Measurements from ENCODE around the gene BCR. TPM values are rescaled to one million over a fixed set of nuclear protein-coding genes. Genes with fewer than 3 reads are reported as not detected.

The BCR gene
- total RNA-seq, 1 experiment from 2014 or later = 129 TPM

DNA sequence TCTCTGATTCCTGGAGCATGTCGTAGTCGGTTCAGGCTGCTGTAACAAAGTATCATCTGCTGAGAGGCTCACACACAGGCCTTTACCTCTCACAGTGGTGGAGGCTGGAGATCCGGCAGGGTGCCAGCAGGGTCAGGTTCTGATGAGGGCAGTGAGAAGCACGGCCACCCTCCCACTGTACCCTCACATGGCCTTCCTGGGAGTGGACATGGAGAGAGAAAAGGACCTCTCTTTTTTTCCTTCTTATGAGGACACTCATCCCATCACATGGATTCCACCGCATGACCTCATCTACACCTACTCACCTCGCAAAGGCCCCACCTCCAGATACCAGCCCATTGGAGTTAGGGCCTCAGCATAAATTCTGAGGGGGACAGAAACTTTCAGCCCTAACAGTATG lies 99.5 kb downstream of the BCR start:
- DNase-seq (ENCODE audit: low spot score) (no peak), ATAC-seq (no peak)
- Mint-ChIP-seq H3K27me3 (ENCODE audit: low read depth) (no peaks in the 10 kb centered on the region), H3K9me3 (no peaks in the 10 kb centered on the region), H3K36me3 (peaks cover 27% of the 10 kb centered on the region), H3K4me1 (no peaks in the 10 kb centered on the region; the same call in 1 of the 2 replicates), H3K27ac (peak overlapping the region; percentile 78), H3K4me3 (no peak overlapping the region)
- ChIA-PET POLR2A (no interaction called here), CTCF (interaction anchor here (1.8 kb wide), 1 partner anchor 10 kb away, joined by 6 read pairs; no protein-coding TSS in a partner anchor)
- no peak for TF ChIP-seq NR3C1 (CRISPR knock-in tag; conservative IDR thresholded peaks at IDR 0.05; ENCODE audit: low read depth)
- TF ChIP-seq ATF1 (CRISPR knock-in tag; IDR thresholded peaks at IDR 0.05) = no peak
- TF ChIP-seq HMGA2 (CRISPR knock-in tag; IDR thresholded peaks at IDR 0.05) = no peak
- no peak for TF ChIP-seq RELA (CRISPR knock-in tag; IDR thresholded peaks at IDR 0.05; ENCODE audit: borderline replicate concordance)
- TF ChIP-seq ZBTB21 (CRISPR knock-in tag; IDR thresholded peaks at IDR 0.05; ENCODE audit: borderline replicate concordance) = no peak
- TF ChIP-seq SOX15 (CRISPR knock-in tag; IDR thresholded peaks at IDR 0.05) = no peak
- TF ChIP-seq, protein P1, sequence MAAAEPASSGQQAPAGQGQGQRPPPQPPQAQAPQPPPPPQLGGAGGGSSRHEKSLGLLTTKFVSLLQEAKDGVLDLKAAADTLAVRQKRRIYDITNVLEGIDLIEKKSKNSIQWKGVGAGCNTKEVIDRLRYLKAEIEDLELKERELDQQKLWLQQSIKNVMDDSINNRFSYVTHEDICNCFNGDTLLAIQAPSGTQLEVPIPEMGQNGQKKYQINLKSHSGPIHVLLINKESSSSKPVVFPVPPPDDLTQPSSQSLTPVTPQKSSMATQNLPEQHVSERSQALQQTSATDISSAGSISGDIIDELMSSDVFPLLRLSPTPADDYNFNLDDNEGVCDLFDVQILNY (CRISPR knock-in tag; IDR thresholded peaks at IDR 0.05) = no peak
- TF ChIP-seq, protein P2, sequence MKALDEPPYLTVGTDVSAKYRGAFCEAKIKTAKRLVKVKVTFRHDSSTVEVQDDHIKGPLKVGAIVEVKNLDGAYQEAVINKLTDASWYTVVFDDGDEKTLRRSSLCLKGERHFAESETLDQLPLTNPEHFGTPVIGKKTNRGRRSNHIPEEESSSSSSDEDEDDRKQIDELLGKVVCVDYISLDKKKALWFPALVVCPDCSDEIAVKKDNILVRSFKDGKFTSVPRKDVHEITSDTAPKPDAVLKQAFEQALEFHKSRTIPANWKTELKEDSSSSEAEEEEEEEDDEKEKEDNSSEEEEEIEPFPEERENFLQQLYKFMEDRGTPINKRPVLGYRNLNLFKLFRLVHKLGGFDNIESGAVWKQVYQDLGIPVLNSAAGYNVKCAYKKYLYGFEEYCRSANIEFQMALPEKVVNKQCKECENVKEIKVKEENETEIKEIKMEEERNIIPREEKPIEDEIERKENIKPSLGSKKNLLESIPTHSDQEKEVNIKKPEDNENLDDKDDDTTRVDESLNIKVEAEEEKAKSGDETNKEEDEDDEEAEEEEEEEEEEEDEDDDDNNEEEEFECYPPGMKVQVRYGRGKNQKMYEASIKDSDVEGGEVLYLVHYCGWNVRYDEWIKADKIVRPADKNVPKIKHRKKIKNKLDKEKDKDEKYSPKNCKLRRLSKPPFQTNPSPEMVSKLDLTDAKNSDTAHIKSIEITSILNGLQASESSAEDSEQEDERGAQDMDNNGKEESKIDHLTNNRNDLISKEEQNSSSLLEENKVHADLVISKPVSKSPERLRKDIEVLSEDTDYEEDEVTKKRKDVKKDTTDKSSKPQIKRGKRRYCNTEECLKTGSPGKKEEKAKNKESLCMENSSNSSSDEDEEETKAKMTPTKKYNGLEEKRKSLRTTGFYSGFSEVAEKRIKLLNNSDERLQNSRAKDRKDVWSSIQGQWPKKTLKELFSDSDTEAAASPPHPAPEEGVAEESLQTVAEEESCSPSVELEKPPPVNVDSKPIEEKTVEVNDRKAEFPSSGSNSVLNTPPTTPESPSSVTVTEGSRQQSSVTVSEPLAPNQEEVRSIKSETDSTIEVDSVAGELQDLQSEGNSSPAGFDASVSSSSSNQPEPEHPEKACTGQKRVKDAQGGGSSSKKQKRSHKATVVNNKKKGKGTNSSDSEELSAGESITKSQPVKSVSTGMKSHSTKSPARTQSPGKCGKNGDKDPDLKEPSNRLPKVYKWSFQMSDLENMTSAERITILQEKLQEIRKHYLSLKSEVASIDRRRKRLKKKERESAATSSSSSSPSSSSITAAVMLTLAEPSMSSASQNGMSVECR (CRISPR knock-in tag; IDR thresholded peaks at IDR 0.05; ENCODE audit: borderline replicate concordance) = no peak
- no peak for TF ChIP-seq ESRRA (CRISPR knock-in tag; IDR thresholded peaks at IDR 0.05; ENCODE audit: borderline replicate concordance)
- TF ChIP-seq, protein P3, sequence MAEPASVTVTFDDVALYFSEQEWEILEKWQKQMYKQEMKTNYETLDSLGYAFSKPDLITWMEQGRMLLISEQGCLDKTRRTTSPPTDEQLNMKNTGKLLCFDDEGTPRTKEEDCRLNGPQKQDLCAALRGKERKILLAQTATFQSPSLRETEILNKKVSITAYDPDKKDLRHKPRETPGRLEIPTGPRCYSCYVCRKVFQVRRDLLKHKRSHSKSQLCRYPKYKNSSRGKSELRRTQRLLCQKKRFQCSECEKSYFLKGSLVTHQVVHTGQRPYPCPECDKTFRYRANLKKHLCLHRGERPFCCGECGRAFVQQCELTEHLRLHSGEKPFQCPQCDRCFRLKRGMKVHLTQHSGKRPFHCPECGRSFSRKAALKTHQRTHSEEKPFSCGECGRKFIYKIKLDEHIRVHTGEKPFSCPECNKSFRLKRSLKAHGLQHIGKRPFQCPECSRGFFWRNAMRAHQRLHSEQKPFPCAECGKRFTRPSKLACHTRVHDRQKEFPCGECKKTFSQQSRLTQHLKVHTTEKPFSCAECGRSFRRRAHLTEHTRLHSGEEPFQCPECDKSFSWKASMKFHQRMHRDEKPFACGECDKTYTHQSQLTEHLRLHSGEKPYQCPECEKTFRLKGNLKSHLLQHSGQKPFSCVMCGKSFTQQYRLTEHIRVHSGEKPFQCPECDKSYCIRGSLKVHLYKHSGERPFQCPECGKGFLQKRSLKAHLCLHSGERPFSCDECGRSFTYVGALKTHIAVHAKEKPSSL (CRISPR knock-in tag; conservative IDR thresholded peaks at IDR 0.05) = no peak
- TF ChIP-seq CREB1 (CRISPR knock-in tag; IDR thresholded peaks at IDR 0.05) = no peak
- TF ChIP-seq OVOL2 (CRISPR knock-in tag; IDR thresholded peaks at IDR 0.05; ENCODE audit: borderline replicate concordance) = no peak
- TF ChIP-seq, protein P4, sequence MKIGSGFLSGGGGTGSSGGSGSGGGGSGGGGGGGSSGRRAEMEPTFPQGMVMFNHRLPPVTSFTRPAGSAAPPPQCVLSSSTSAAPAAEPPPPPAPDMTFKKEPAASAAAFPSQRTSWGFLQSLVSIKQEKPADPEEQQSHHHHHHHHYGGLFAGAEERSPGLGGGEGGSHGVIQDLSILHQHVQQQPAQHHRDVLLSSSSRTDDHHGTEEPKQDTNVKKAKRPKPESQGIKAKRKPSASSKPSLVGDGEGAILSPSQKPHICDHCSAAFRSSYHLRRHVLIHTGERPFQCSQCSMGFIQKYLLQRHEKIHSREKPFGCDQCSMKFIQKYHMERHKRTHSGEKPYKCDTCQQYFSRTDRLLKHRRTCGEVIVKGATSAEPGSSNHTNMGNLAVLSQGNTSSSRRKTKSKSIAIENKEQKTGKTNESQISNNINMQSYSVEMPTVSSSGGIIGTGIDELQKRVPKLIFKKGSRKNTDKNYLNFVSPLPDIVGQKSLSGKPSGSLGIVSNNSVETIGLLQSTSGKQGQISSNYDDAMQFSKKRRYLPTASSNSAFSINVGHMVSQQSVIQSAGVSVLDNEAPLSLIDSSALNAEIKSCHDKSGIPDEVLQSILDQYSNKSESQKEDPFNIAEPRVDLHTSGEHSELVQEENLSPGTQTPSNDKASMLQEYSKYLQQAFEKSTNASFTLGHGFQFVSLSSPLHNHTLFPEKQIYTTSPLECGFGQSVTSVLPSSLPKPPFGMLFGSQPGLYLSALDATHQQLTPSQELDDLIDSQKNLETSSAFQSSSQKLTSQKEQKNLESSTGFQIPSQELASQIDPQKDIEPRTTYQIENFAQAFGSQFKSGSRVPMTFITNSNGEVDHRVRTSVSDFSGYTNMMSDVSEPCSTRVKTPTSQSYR (CRISPR knock-in tag; IDR thresholded peaks at IDR 0.05) = no peak
- TF ChIP-seq, protein P5, sequence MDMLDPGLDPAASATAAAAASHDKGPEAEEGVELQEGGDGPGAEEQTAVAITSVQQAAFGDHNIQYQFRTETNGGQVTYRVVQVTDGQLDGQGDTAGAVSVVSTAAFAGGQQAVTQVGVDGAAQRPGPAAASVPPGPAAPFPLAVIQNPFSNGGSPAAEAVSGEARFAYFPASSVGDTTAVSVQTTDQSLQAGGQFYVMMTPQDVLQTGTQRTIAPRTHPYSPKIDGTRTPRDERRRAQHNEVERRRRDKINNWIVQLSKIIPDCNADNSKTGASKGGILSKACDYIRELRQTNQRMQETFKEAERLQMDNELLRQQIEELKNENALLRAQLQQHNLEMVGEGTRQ (CRISPR knock-in tag; IDR thresholded peaks at IDR 0.05) = no peak
- TF ChIP-seq GRHL2 (CRISPR knock-in tag; IDR thresholded peaks at IDR 0.05; ENCODE audit: insufficient replicate concordance, severe bottlenecking) = no peak
- no peak for TF ChIP-seq SMAD4 (CRISPR knock-in tag; IDR thresholded peaks at IDR 0.05)

Data from WTC11 (cell line).